Measurements from ENCODE around the gene SCFD2. TPM values are rescaled to one million over a fixed set of nuclear protein-coding genes. Genes with fewer than 3 reads are reported as not detected.
A peak's percentile ranks its signal among the peaks of the same experiment; 100 is the strongest.

SCFD2 gene
- total and polyA plus RNA-seq, 2 of the 8 experiments (the other 6 are each of a cell fraction or from before 2014, with no cell fraction given): 6.2 to 10.2 TPM

DNA sequence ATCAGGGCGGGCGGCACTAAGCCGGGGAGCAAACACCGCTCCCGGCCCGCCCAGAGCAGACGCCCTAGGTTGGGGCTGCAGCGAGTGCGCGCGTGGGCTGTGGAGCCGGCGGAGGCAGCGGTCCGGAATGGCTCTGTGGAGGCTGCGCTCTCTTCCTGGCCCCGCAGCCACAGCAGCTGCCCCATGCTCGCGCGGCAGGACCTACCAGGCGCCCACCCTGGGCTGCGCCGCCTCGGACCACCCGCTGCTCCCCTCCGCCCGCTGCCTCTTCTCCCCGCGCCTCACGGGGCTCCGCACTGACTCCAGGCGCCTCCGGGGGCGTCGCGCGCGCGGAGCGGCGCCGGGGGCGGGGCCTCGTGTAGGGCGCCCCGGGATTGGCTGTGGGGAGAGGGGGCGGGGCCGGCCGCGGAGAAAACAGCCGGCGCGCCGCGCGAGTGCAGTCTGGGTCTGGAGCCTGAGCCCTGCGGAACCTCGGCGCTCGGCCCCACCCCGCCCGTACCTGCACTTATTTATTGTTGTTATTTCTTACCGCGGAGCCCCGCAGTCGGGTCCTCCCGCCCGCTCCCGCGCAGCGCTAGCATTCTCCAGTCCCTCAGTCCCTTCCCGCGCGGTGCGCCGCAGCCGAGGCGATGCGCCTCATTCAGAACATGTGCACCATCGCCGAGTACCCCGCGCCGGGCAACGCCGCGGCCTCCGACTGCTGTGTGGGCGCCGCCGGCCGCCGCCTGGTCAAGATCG is 503.8 kb downstream of the SCFD2 start, which contains the start of gene RASL11B (continued):
- 0 out of 2 replicates have a peak, but pooled peaks have one; percentile 18 for TF ChIP-seq CHD1 (IDR thresholded peaks at IDR 0.05; ENCODE audit: low read depth, low read length)
- TF ChIP-seq GTF2F1 (IDR thresholded peaks at IDR 0.05; ENCODE audit: borderline replicate concordance, low read depth, low read length): peak; percentile 63; the same call in 1 of the 2 replicates
- TF ChIP-seq, protein P1, sequence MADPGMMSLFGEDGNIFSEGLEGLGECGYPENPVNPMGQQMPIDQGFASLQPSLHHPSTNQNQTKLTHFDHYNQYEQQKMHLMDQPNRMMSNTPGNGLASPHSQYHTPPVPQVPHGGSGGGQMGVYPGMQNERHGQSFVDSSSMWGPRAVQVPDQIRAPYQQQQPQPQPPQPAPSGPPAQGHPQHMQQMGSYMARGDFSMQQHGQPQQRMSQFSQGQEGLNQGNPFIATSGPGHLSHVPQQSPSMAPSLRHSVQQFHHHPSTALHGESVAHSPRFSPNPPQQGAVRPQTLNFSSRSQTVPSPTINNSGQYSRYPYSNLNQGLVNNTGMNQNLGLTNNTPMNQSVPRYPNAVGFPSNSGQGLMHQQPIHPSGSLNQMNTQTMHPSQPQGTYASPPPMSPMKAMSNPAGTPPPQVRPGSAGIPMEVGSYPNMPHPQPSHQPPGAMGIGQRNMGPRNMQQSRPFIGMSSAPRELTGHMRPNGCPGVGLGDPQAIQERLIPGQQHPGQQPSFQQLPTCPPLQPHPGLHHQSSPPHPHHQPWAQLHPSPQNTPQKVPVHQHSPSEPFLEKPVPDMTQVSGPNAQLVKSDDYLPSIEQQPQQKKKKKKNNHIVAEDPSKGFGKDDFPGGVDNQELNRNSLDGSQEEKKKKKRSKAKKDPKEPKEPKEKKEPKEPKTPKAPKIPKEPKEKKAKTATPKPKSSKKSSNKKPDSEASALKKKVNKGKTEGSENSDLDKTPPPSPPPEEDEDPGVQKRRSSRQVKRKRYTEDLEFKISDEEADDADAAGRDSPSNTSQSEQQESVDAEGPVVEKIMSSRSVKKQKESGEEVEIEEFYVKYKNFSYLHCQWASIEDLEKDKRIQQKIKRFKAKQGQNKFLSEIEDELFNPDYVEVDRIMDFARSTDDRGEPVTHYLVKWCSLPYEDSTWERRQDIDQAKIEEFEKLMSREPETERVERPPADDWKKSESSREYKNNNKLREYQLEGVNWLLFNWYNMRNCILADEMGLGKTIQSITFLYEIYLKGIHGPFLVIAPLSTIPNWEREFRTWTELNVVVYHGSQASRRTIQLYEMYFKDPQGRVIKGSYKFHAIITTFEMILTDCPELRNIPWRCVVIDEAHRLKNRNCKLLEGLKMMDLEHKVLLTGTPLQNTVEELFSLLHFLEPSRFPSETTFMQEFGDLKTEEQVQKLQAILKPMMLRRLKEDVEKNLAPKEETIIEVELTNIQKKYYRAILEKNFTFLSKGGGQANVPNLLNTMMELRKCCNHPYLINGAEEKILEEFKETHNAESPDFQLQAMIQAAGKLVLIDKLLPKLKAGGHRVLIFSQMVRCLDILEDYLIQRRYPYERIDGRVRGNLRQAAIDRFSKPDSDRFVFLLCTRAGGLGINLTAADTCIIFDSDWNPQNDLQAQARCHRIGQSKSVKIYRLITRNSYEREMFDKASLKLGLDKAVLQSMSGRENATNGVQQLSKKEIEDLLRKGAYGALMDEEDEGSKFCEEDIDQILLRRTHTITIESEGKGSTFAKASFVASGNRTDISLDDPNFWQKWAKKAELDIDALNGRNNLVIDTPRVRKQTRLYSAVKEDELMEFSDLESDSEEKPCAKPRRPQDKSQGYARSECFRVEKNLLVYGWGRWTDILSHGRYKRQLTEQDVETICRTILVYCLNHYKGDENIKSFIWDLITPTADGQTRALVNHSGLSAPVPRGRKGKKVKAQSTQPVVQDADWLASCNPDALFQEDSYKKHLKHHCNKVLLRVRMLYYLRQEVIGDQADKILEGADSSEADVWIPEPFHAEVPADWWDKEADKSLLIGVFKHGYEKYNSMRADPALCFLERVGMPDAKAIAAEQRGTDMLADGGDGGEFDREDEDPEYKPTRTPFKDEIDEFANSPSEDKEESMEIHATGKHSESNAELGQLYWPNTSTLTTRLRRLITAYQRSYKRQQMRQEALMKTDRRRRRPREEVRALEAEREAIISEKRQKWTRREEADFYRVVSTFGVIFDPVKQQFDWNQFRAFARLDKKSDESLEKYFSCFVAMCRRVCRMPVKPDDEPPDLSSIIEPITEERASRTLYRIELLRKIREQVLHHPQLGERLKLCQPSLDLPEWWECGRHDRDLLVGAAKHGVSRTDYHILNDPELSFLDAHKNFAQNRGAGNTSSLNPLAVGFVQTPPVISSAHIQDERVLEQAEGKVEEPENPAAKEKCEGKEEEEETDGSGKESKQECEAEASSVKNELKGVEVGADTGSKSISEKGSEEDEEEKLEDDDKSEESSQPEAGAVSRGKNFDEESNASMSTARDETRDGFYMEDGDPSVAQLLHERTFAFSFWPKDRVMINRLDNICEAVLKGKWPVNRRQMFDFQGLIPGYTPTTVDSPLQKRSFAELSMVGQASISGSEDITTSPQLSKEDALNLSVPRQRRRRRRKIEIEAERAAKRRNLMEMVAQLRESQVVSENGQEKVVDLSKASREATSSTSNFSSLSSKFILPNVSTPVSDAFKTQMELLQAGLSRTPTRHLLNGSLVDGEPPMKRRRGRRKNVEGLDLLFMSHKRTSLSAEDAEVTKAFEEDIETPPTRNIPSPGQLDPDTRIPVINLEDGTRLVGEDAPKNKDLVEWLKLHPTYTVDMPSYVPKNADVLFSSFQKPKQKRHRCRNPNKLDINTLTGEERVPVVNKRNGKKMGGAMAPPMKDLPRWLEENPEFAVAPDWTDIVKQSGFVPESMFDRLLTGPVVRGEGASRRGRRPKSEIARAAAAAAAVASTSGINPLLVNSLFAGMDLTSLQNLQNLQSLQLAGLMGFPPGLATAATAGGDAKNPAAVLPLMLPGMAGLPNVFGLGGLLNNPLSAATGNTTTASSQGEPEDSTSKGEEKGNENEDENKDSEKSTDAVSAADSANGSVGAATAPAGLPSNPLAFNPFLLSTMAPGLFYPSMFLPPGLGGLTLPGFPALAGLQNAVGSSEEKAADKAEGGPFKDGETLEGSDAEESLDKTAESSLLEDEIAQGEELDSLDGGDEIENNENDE (IDR thresholded peaks at IDR 0.05; ENCODE audit: insufficient replicate concordance, low read length): no peak

Data from H1 (cell line).